GM12878 (cell line): ENCODE results near the gene PGLYRP1. TPM values are rescaled to one million over a fixed set of nuclear protein-coding genes. Genes with fewer than 3 reads are reported as not detected.

ENCODE experiments used
- CBX5 ChIP-seq: sonication (generic); IDR thresholded peaks from 2 replicates; pipeline ENCODE4 v1.6.1; 2016; ENCODE audit warnings: low read depth, moderate library complexity, mild to moderate bottlenecking, inconsistent platforms
- DPF2 ChIP-seq: fragments of 450-650 bp; IDR thresholded peaks from 2 replicates; pipeline ENCODE4 v1.6.1; 2017; ENCODE audit warnings: mild to moderate bottlenecking
- FOXM1 ChIP-seq: IDR thresholded peaks from 2 replicates; pipeline ENCODE4 v1.6.1; 2012; ENCODE audit warnings: low read depth, mild to moderate bottlenecking, inconsistent platforms, low read length, moderate library complexity
- HCFC1 ChIP-seq: fragments of 150-350 bp; IDR thresholded peaks from 2 replicates; pipeline ENCODE4 v1.6.1; 2014; ENCODE audit warnings: low read length
- HDGF ChIP-seq: fragments of 450-650 bp; IDR thresholded peaks from 2 replicates; pipeline ENCODE4 v1.6.1; 2016; ENCODE audit warnings: antibody characterized with exemption
- KAT2A ChIP-seq: conservative IDR thresholded peaks from 2 replicates; pipeline ENCODE4 v1.6.1; 2011; ENCODE audit warnings: low read depth, low read length; ENCODE audit not compliant: control insufficient read depth
- NBN ChIP-seq: fragments of 450-650 bp; IDR thresholded peaks from 2 replicates; pipeline ENCODE4 v1.6.1; 2016
- NFYA ChIP-seq: IDR thresholded peaks from 2 replicates; pipeline ENCODE4 v1.6.1; 2011; ENCODE audit warnings: low read depth, mild to moderate bottlenecking, low read length, improper control_type of control experiment, borderline replicate concordance
- NR2C2 ChIP-seq: IDR thresholded peaks from 2 replicates; pipeline ENCODE4 v1.6.1; 2011; ENCODE audit warnings: borderline replicate concordance, low read depth; ENCODE audit not compliant: control insufficient read depth, insufficient read length
- POLR2AphosphoS5 ChIP-seq: IDR thresholded peaks from 2 replicates; pipeline ENCODE4 v1.6.1; 2011; ENCODE audit warnings: mild to moderate bottlenecking, low read length, inconsistent platforms
- PRDM15 ChIP-seq: fragments of 450-650 bp; formaldehyde crosslinking; IDR thresholded peaks from 2 replicates; pipeline ENCODE4 v1.4.0; 2020; ENCODE audit warnings: mild to moderate bottlenecking, moderate library complexity
- RELA ChIP-seq: fragments of 450-650 bp; IDR thresholded peaks from 2 replicates; pipeline ENCODE4 v1.8.0; 2014; ENCODE audit warnings: borderline replicate concordance; ENCODE audit not compliant: partially characterized antibody
- RFX5 ChIP-seq: IDR thresholded peaks from 2 replicates; pipeline ENCODE4 v1.6.1; 2011; ENCODE audit warnings: low read depth, low read length, improper control_type of control experiment
- TAF1 ChIP-seq: IDR thresholded peaks from 2 replicates; pipeline ENCODE4 v1.6.1; 2011; ENCODE audit warnings: mild to moderate bottlenecking, low read depth, low read length, borderline replicate concordance
- ZBED1 ChIP-seq: IDR thresholded peaks from 2 replicates; pipeline ENCODE4 v1.6.1; 2016; ENCODE audit warnings: borderline replicate concordance
- ZNF207 ChIP-seq: fragments of 450-650 bp; IDR thresholded peaks from 2 replicates; pipeline ENCODE4 v1.6.1; 2014; ENCODE audit warnings: antibody characterized with exemption, mild to moderate bottlenecking, borderline replicate concordance
- ZNF592 ChIP-seq: fragments of 450-650 bp; IDR thresholded peaks from 2 replicates; pipeline ENCODE4 v1.6.1; 2017; ENCODE audit warnings: mild to moderate bottlenecking, moderate library complexity
- polyA plus RNA-seq, 11 experiments: library from polyadenylated mRNA; depleted of rRNA in 4 of 11; unstranded in 6 of 11; stranded (reverse) in 5 of 11; fragments of >200 nt; fragmentation: Nextera tagmentation in 4 of 11; fragmentation: Illumina TruSeq in 1 of 11; extraction: Ambion mirVana in 4 of 11; extraction: Trizol in 1 of 11; gene quantifications; 1 replicate in 1 of 11; 2 replicates in 10 of 11; pipeline versions ENCODE4 v1.2.1 to v1.2.3, GENCODE V29; 2011 to 2016; ENCODE audit warnings: inconsistent platforms in 2 of 11, missing spikeins in 2 of 11, low read depth in 1 of 11
- total RNA-seq, 4 experiments: library from RNA; depleted of rRNA in 3 of 4; stranded (reverse); fragments of >200 nt in 3 of 4; fragmentation: Illumina TruSeq in 1 of 4; extraction: Trizol in 1 of 4; gene quantifications; 2 replicates each; pipeline versions ENCODE4 v1.2.1 to v1.2.3, GENCODE V29; 2013 to 2021
- TF ChIP-seq, protein P1 (sequence below): IDR thresholded peaks from 2 replicates; pipeline ENCODE4 v1.6.1; 2012; ENCODE audit warnings: mild to moderate bottlenecking, low read depth, low read length
- TF ChIP-seq, protein P2 (sequence below): IDR thresholded peaks from 2 replicates; pipeline ENCODE4 v1.6.1; 2012; ENCODE audit warnings: low read depth, low read length, improper control_type of control experiment

The PGLYRP1 gene
- total and polyA plus RNA-seq, 10 of the 15 experiments (the other 5 are each of a cell fraction or from before 2014, with no cell fraction given), result 0.30 TPM; not detected in 9

GRCh38 chr19:45994998-45995714 lies 27.7 kb downstream of the PGLYRP1 start, which contains the start of gene CCDC61 (continued):
- no peak for TF ChIP-seq CBX5
- peak; percentile 76; the same call in 1 of the 2 replicates for TF ChIP-seq TAF1
- TF ChIP-seq PRDM15 (CRISPR knock-in tag), result no peak
- peak; percentile 67 for TF ChIP-seq NBN
- peak; percentile 50 for TF ChIP-seq RELA
- TF ChIP-seq NFYA, result peak; percentile 83
- TF ChIP-seq NR2C2, result no peak
- no peak for TF ChIP-seq KAT2A
- peak; percentile 18; the same call in 1 of the 2 replicates for TF ChIP-seq HCFC1
- TF ChIP-seq ZBED1, result no peak
- TF ChIP-seq DPF2, result peak; percentile 99
- TF ChIP-seq, protein P1, sequence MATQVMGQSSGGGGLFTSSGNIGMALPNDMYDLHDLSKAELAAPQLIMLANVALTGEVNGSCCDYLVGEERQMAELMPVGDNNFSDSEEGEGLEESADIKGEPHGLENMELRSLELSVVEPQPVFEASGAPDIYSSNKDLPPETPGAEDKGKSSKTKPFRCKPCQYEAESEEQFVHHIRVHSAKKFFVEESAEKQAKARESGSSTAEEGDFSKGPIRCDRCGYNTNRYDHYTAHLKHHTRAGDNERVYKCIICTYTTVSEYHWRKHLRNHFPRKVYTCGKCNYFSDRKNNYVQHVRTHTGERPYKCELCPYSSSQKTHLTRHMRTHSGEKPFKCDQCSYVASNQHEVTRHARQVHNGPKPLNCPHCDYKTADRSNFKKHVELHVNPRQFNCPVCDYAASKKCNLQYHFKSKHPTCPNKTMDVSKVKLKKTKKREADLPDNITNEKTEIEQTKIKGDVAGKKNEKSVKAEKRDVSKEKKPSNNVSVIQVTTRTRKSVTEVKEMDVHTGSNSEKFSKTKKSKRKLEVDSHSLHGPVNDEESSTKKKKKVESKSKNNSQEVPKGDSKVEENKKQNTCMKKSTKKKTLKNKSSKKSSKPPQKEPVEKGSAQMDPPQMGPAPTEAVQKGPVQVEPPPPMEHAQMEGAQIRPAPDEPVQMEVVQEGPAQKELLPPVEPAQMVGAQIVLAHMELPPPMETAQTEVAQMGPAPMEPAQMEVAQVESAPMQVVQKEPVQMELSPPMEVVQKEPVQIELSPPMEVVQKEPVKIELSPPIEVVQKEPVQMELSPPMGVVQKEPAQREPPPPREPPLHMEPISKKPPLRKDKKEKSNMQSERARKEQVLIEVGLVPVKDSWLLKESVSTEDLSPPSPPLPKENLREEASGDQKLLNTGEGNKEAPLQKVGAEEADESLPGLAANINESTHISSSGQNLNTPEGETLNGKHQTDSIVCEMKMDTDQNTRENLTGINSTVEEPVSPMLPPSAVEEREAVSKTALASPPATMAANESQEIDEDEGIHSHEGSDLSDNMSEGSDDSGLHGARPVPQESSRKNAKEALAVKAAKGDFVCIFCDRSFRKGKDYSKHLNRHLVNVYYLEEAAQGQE, result no peak
- TF ChIP-seq, protein P2, sequence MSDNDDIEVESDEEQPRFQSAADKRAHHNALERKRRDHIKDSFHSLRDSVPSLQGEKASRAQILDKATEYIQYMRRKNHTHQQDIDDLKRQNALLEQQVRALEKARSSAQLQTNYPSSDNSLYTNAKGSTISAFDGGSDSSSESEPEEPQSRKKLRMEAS, result peak; percentile 94
- TF ChIP-seq POLR2AphosphoS5, result peak; percentile 91
- TF ChIP-seq HDGF, result peak; percentile 58
- no peak for TF ChIP-seq ZNF592
- no peak for TF ChIP-seq ZNF207
- TF ChIP-seq RFX5, result 0 out of 2 replicates have a peak, but pooled peaks have one; percentile 15
- TF ChIP-seq FOXM1, result no peak
